ENCODE measurements around the gene TNNI3. TPM values are rescaled to one million over a fixed set of nuclear protein-coding genes. Genes with fewer than 3 reads are reported as not detected.

TNNI3 gene
- total RNA-seq, 1 donor = not detected

- no peak overlapping the region for H3K4me2 ChIP-seq (ENCODE audit: insufficient read depth, low read length)
- H3K27ac ChIP-seq (ENCODE audit: low read depth, low read length) = no peak overlapping the region
- no peaks in the 10 kb centered on the region for H3K27me3 ChIP-seq (ENCODE audit: insufficient read depth, low read length)
- no peak overlapping the region for H3K4me3 ChIP-seq (ENCODE audit: insufficient read depth, low read length)
- H4K20me1 ChIP-seq (ENCODE audit: insufficient read depth, low read length) = no peaks in the 10 kb centered on the region
- H3K9me3 ChIP-seq (ENCODE audit: low read depth, low read length) = no peaks in the 10 kb centered on the region
- TF ChIP-seq, protein P1, sequence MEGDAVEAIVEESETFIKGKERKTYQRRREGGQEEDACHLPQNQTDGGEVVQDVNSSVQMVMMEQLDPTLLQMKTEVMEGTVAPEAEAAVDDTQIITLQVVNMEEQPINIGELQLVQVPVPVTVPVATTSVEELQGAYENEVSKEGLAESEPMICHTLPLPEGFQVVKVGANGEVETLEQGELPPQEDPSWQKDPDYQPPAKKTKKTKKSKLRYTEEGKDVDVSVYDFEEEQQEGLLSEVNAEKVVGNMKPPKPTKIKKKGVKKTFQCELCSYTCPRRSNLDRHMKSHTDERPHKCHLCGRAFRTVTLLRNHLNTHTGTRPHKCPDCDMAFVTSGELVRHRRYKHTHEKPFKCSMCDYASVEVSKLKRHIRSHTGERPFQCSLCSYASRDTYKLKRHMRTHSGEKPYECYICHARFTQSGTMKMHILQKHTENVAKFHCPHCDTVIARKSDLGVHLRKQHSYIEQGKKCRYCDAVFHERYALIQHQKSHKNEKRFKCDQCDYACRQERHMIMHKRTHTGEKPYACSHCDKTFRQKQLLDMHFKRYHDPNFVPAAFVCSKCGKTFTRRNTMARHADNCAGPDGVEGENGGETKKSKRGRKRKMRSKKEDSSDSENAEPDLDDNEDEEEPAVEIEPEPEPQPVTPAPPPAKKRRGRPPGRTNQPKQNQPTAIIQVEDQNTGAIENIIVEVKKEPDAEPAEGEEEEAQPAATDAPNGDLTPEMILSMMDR (IDR thresholded peaks at IDR 0.05; ENCODE audit: extremely low read depth, low read depth, low read length) = no peak
- H2AFZ ChIP-seq (ENCODE audit: low read length) = no peak overlapping the region
- no peaks in the 10 kb centered on the region for H3K79me2 ChIP-seq (ENCODE audit: insufficient read depth, low read length)
- H3K4me1 ChIP-seq (ENCODE audit: insufficient read depth, low read length) = peaks cover 8% of the 10 kb centered on the region
- H3K36me3 ChIP-seq (ENCODE audit: insufficient read depth, low read length) = no peaks in the 10 kb centered on the region
- no peak for DNase-seq (ENCODE audit: insufficient read length, low spot score, missing footprints)
These were observed 35.9 kb upstream of the TNNI3 start for GRCh38 chr19:55193481-55193880.

DNA sequence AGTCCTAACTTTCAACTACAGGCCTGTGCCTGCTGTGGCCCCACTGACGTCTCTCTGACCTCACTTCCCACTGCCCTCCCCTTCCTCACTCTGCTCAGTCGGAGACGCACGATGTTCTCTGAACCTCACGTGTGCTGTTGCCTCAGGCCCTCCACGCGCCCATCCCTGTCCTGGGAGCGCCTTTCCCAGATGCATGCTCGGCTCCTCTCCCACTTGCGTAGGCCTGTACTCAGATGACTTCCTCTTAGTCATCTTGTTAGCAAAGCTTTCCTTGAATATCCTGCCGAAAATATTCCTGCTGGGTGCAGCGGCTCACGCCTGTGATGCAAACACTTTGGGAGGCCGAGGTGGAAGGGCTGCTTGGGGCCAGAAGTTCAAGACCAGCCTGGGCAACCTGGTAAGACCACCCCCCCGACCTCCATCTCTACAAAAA is 31.9 kb upstream of the TNNI3 start:
- Histone ChIP-seq H3K79me2 (ENCODE audit: insufficient read depth, low read length) (no peaks in the 10 kb centered on the region), H3K4me1 (ENCODE audit: insufficient read depth, low read length) (peaks cover 8% of the 10 kb centered on the region), H3K4me3 (ENCODE audit: insufficient read depth, low read length) (no peak overlapping the region), H2AFZ (ENCODE audit: low read length) (peak overlapping the region; percentile 21), H3K27me3 (ENCODE audit: insufficient read depth, low read length) (no peaks in the 10 kb centered on the region), H3K9me3 (ENCODE audit: low read depth, low read length) (no peaks in the 10 kb centered on the region), H3K4me2 (ENCODE audit: insufficient read depth, low read length) (peak overlapping the region; percentile 0), H4K20me1 (ENCODE audit: insufficient read depth, low read length) (no peaks in the 10 kb centered on the region), H3K27ac (ENCODE audit: low read depth, low read length) (peak overlapping the region; percentile 66), H3K36me3 (ENCODE audit: insufficient read depth, low read length) (no peaks in the 10 kb centered on the region)
- DNase-seq (ENCODE audit: insufficient read length, low spot score, missing footprints) = peak; percentile 99
- TF ChIP-seq, protein P1 (IDR thresholded peaks at IDR 0.05; ENCODE audit: extremely low read depth, low read depth, low read length) = no peak

- Histone ChIP-seq H3K36me3 (ENCODE audit: insufficient read depth, low read length) (no peaks in the 10 kb centered on the region), H4K20me1 (ENCODE audit: insufficient read depth, low read length) (no peaks in the 10 kb centered on the region), H3K4me2 (ENCODE audit: insufficient read depth, low read length) (peak overlapping the region; percentile 32), H2AFZ (ENCODE audit: low read length) (no peak overlapping the region), H3K27ac (ENCODE audit: low read depth, low read length) (peak overlapping the region; percentile 66), H3K79me2 (ENCODE audit: insufficient read depth, low read length) (no peaks in the 10 kb centered on the region), H3K4me3 (ENCODE audit: insufficient read depth, low read length) (no peak overlapping the region), H3K4me1 (ENCODE audit: insufficient read depth, low read length) (peaks cover 8% of the 10 kb centered on the region), H3K27me3 (ENCODE audit: insufficient read depth, low read length) (no peaks in the 10 kb centered on the region), H3K9me3 (ENCODE audit: low read depth, low read length) (no peaks in the 10 kb centered on the region)
- TF ChIP-seq, protein P1 (IDR thresholded peaks at IDR 0.05; ENCODE audit: extremely low read depth, low read depth, low read length) = no peak
- peak; percentile 74 for DNase-seq (ENCODE audit: insufficient read length, low spot score, missing footprints)
These were observed 31.1 kb upstream of the TNNI3 start for GRCh38 chr19:55188625-55189024.

GRCh38 chr19:55186080-55186479 is 28.5 kb upstream of the TNNI3 start:
- H3K9me3 ChIP-seq (ENCODE audit: low read depth, low read length) = no peaks in the 10 kb centered on the region
- H3K27ac ChIP-seq (ENCODE audit: low read depth, low read length) = no peak overlapping the region
- peaks cover 12% of the 10 kb centered on the region for H3K27me3 ChIP-seq (ENCODE audit: insufficient read depth, low read length)
- TF ChIP-seq, protein P1 (IDR thresholded peaks at IDR 0.05; ENCODE audit: extremely low read depth, low read depth, low read length) = no peak
- H3K4me3 ChIP-seq (ENCODE audit: insufficient read depth, low read length) = no peak overlapping the region
- H4K20me1 ChIP-seq (ENCODE audit: insufficient read depth, low read length) = no peaks in the 10 kb centered on the region
- peaks cover 8% of the 10 kb centered on the region for H3K4me1 ChIP-seq (ENCODE audit: insufficient read depth, low read length)
- no peak for DNase-seq (ENCODE audit: insufficient read length, low spot score, missing footprints)
- H3K79me2 ChIP-seq (ENCODE audit: insufficient read depth, low read length) = no peaks in the 10 kb centered on the region
- no peak overlapping the region for H3K4me2 ChIP-seq (ENCODE audit: insufficient read depth, low read length)
- no peak overlapping the region for H2AFZ ChIP-seq (ENCODE audit: low read length)
- H3K36me3 ChIP-seq (ENCODE audit: insufficient read depth, low read length) = no peaks in the 10 kb centered on the region
